ENCODE measurements around the gene SOHLH1.
A peak's percentile ranks its signal among the peaks of the same experiment; 100 is the strongest.

The SOHLH1 gene

GRCh38 chr9:135687216-135687615 lies 12.1 kb downstream of the SOHLH1 start:
- CTCF ChIA-PET: no interaction called here
- Histone ChIP-seq H3K27ac (ENCODE audit: extremely low read depth, low read depth, low read length) (no peak overlapping the region), H3K9me3 (ENCODE audit: control insufficient read depth, insufficient read depth, low read depth, low read length) (no peaks in the 10 kb centered on the region), H3K4me3 (ENCODE audit: low read depth, low read length) (no peak overlapping the region), H3K4me1 (ENCODE audit: control insufficient read depth, insufficient read depth, low read length) (no peaks in the 10 kb centered on the region), H3K36me3 (ENCODE audit: control insufficient read depth in 2 of 2, insufficient read depth in 1 of 2, low read length in 2 of 2) (no peaks in the 10 kb centered on the region)
- POLR2A ChIA-PET: no interaction called here
- TF ChIP-seq ZNF211 (tag by site-specific recombination; IDR thresholded peaks at IDR 0.05; ENCODE audit: low read depth): no peak
- TF ChIP-seq ZNF843 (tag by site-specific recombination; IDR thresholded peaks at IDR 0.05): no peak
- TF ChIP-seq GLIS2 (tag by site-specific recombination; IDR thresholded peaks at IDR 0.05): peak; percentile 40; the same call in 1 of the 2 replicates
- no peak for TF ChIP-seq ZNF704 (tag by site-specific recombination; IDR thresholded peaks at IDR 0.05)
- TF ChIP-seq TRIM28 (IDR thresholded peaks at IDR 0.05; ENCODE audit: borderline replicate concordance, low read length): no peak
- TF ChIP-seq ZNF560 (tag by site-specific recombination; IDR thresholded peaks at IDR 0.05; ENCODE audit: borderline replicate concordance): no peak

- CTCF ChIA-PET: interaction anchor here (0.6 kb wide), 1 partner anchor 16 kb away, joined by 3 read pairs; no protein-coding TSS in a partner anchor
- Histone ChIP-seq H3K4me1 (ENCODE audit: control insufficient read depth, insufficient read depth, low read length) (no peaks in the 10 kb centered on the region), H3K9me3 (ENCODE audit: control insufficient read depth, insufficient read depth, low read depth, low read length) (no peaks in the 10 kb centered on the region), H3K36me3 (ENCODE audit: control insufficient read depth in 2 of 2, insufficient read depth in 1 of 2, low read length in 2 of 2) (no peaks in the 10 kb centered on the region), H3K27ac (ENCODE audit: extremely low read depth, low read depth, low read length) (no peak overlapping the region), H3K4me3 (ENCODE audit: low read depth, low read length) (no peak overlapping the region)
- POLR2A ChIA-PET: no interaction called here
- TF ChIP-seq ZNF555 (tag by site-specific recombination; conservative IDR thresholded peaks at IDR 0.05): no peak
- no peak for TF ChIP-seq ZNF768 (tag by site-specific recombination; IDR thresholded peaks at IDR 0.05)
- no peak for TF ChIP-seq RBAK (tag by site-specific recombination; IDR thresholded peaks at IDR 0.05)
- no peak for TF ChIP-seq ZNF24 (tag by site-specific recombination; IDR thresholded peaks at IDR 0.05)
- no peak for TF ChIP-seq ZNF426 (tag by site-specific recombination; IDR thresholded peaks at IDR 0.05)
- TF ChIP-seq ZNF302 (tag by site-specific recombination; IDR thresholded peaks at IDR 0.05; ENCODE audit: low read depth): no peak
- no peak for TF ChIP-seq ZBTB7A (tag by site-specific recombination; IDR thresholded peaks at IDR 0.05; ENCODE audit: low read depth)
- TF ChIP-seq PATZ1 (tag by site-specific recombination; IDR thresholded peaks at IDR 0.05): no peak
- TF ChIP-seq ZNF654 (tag by site-specific recombination; IDR thresholded peaks at IDR 0.05; ENCODE audit: low read depth): no peak
- TF ChIP-seq ZNF510 (tag by site-specific recombination; IDR thresholded peaks at IDR 0.05; ENCODE audit: insufficient replicate concordance): no peak
Measured at GRCh38 chr9:135684691-135685090, 14.6 kb downstream of the SOHLH1 start.

GRCh38 chr9:135683401-135684034 lies 15.8 kb downstream of the SOHLH1 start:
- H3K36me3 ChIP-seq (ENCODE audit: control insufficient read depth in 2 of 2, insufficient read depth in 1 of 2, low read length in 2 of 2): no peaks in the 10 kb centered on the region
- peak; percentile 91 for TF ChIP-seq ZIC2 (tag by site-specific recombination; IDR thresholded peaks at IDR 0.05)
- no peak for TF ChIP-seq ZNF280C (tag by site-specific recombination; IDR thresholded peaks at IDR 0.05)
- H3K4me1 ChIP-seq (ENCODE audit: control insufficient read depth, insufficient read depth, low read length): no peaks in the 10 kb centered on the region
- H3K4me3 ChIP-seq (ENCODE audit: low read depth, low read length): no peak overlapping the region
- CTCF ChIA-PET: interaction anchor here (1.7 kb wide), 1 partner anchor 82 kb away, joined by 5 read pairs; no protein-coding TSS in a partner anchor
- POLR2A ChIA-PET: no interaction called here
- H3K27ac ChIP-seq (ENCODE audit: extremely low read depth, low read depth, low read length): no peak overlapping the region
- no peaks in the 10 kb centered on the region for H3K9me3 ChIP-seq (ENCODE audit: control insufficient read depth, insufficient read depth, low read depth, low read length)
